Brain microvascular endothelial cell (primary cell): Measurements from ENCODE around the gene NRF1.

ENCODE experiments used
- DNase-seq: peaks from one replicate; pipeline ENCODE4 v3.0.0-alpha.2; 2020
- H3K27ac ChIP-seq: fragments of 250-450 bp; sonication (Bioruptor Pico); 2 replicates; pipeline ENCODE4 v1.5.1; 2020; ENCODE audit warnings: mild to moderate bottlenecking, moderate library complexity
- H3K27me3 ChIP-seq: fragments of 250-450 bp; sonication (Bioruptor Pico); replicated peaks from 2 replicates; pipeline ENCODE4 v1.5.1; 2020; ENCODE audit warnings: mild to moderate bottlenecking
- H3K36me3 ChIP-seq: fragments of 250-450 bp; sonication (Bioruptor Pico); replicated peaks from 2 replicates; pipeline ENCODE4 v1.5.1; 2020; ENCODE audit warnings: mild to moderate bottlenecking
- H3K4me3 ChIP-seq: 2 replicates; pipeline ENCODE4 v1.5.1; 2011; ENCODE audit warnings: low read depth, mild to moderate bottlenecking, control low read depth, low read length, moderate library complexity
- CTCF ChIP-seq: IDR thresholded peaks from 2 replicates; pipeline ENCODE4 v1.5.1; 2011; ENCODE audit warnings: low read depth, mild to moderate bottlenecking, moderate library complexity, low read length, control low read depth, inconsistent platforms; ENCODE audit errors: missing control alignments
- in situ Hi-C: cut with HindIII; loops from 2 replicates; pipeline ENCODE4 v1.10.0; 2017; ENCODE audit warnings: low sequenced_read_pairs, low pct_ligation_motif_present

The NRF1 gene

GRCh38 chr7:129702316-129702715 is 90.8 kb downstream of the NRF1 start:
- H3K36me3 ChIP-seq, result no peaks in the 10 kb centered on the region
- H3K27me3 ChIP-seq, result no peaks in the 10 kb centered on the region
- in situ Hi-C loops, result no loop called here
- no peak for TF ChIP-seq CTCF
- no peak overlapping the region for H3K4me3 ChIP-seq
- DNase-seq, result peak; percentile 48
- no peak overlapping the region for H3K27ac ChIP-seq

- no peak overlapping the region for H3K27ac ChIP-seq
- DNase-seq, result no peak
- H3K4me3 ChIP-seq, result no peak overlapping the region
- no peak for TF ChIP-seq CTCF
- in situ Hi-C loops, result no loop called here
- H3K36me3 ChIP-seq, result no peaks in the 10 kb centered on the region
- H3K27me3 ChIP-seq, result no peaks in the 10 kb centered on the region
Observed at GRCh38 chr7:129702761-129703338, 91.3 kb downstream of the NRF1 start.

GRCh38 chr7:129703751-129704150 is 92.2 kb downstream of the NRF1 start:
- no peak for TF ChIP-seq CTCF
- H3K36me3 ChIP-seq, result no peaks in the 10 kb centered on the region
- H3K4me3 ChIP-seq, result no peak overlapping the region
- in situ Hi-C loops, result no loop called here
- H3K27ac ChIP-seq, result no peak overlapping the region
- DNase-seq, result no peak
- no peaks in the 10 kb centered on the region for H3K27me3 ChIP-seq

GRCh38 chr7:129707910-129708499 is 96.5 kb downstream of the NRF1 start:
- no peaks in the 10 kb centered on the region for H3K27me3 ChIP-seq
- in situ Hi-C loops, result no loop called here

GRCh38 chr7:129713544-129713943 is 102.0 kb downstream of the NRF1 start:
- in situ Hi-C loops, result no loop called here
- Histone ChIP-seq H3K27ac (no peak overlapping the region), H3K4me3 (no peak overlapping the region), H3K36me3 (peaks cover 9% of the 10 kb centered on the region), H3K27me3 (no peaks in the 10 kb centered on the region)
- no peak for TF ChIP-seq CTCF
- no peak for DNase-seq

More at GRCh38 chr7:129707910-129708499, 96.5 kb downstream of the NRF1 start:
- H3K27ac ChIP-seq, result no peak overlapping the region
- no peak for TF ChIP-seq CTCF
- no peak overlapping the region for H3K4me3 ChIP-seq
- peaks cover 4% of the 10 kb centered on the region for H3K36me3 ChIP-seq
- no peak for DNase-seq
